Gastroesophageal sphincter (tissue), 4 donors: ENCODE measurements around the gene KL. TPM values are rescaled to one million over a fixed set of nuclear protein-coding genes. Genes with fewer than 3 reads are reported as not detected.

ENCODE experiments used
- ATAC-seq: fragments of 150-250 bp; one replicate; pipeline ENCODE4 v1.9.1; 2016; ENCODE audit warnings: mild to moderate bottlenecking, moderate library complexity
- H3K27ac ChIP-seq, 4 donors: fragments of 200-600 bp; sonication (generic) in 3 of 4; 1 replicate in 3 of 4; 2 replicates in 1 of 4; pipeline ENCODE4 v1.5.1; 2016 to 2019
- H3K27me3 ChIP-seq: fragments of 200-600 bp; sonication (generic); one replicate; pipeline ENCODE4 v1.5.1; 2019
- H3K36me3 ChIP-seq, 2 donors: fragments of 200-600 bp; sonication (generic); one replicate each; pipeline ENCODE4 v1.5.1; 2019; ENCODE audit warnings: control low read depth in 1 of 2
- H3K4me1 ChIP-seq, 3 donors: fragments of 200-600 bp; sonication (generic); 1 replicate in 2 of 3; 2 replicates in 1 of 3; pipeline ENCODE4 v1.5.1; 2016 to 2019; ENCODE audit warnings: control low read depth in 2 of 3
- H3K4me3 ChIP-seq, 2 donors: fragments of 200-600 bp; sonication (generic); one replicate each; pipeline ENCODE4 v1.5.1; 2019; ENCODE audit warnings: mild to moderate bottlenecking in 1 of 2, moderate library complexity in 1 of 2
- H3K9me3 ChIP-seq, 3 donors: fragments of 200-600 bp; sonication (generic); one replicate each; pipeline ENCODE4 v1.5.1; 2017 to 2019; ENCODE audit warnings: control low read depth in 2 of 3
- CTCF ChIP-seq, 4 experiments: fragments of 200-600 bp in 2 of 4; fragments of 450-650 bp in 2 of 4; sonication (generic) in 1 of 4; IDR thresholded peaks; one replicate each; pipeline ENCODE4 v1.5.1; 2017 to 2019; ENCODE audit warnings: antibody characterized with exemption in 4 of 4, mild to moderate bottlenecking in 2 of 4, moderate library complexity in 2 of 4
- EP300 ChIP-seq: sonication (generic); formaldehyde crosslinking; IDR thresholded peaks from one replicate; pipeline ENCODE4 v1.6.1; 2017; ENCODE audit warnings: antibody characterized with exemption, mild to moderate bottlenecking
- POLR2A ChIP-seq, 2 donors: fragments of 450-650 bp; IDR thresholded peaks; one replicate each; pipeline ENCODE4 v1.6.1; 2017; ENCODE audit warnings: antibody characterized with exemption in 2 of 2, mild to moderate bottlenecking in 2 of 2, moderate library complexity in 1 of 2
- POLR2AphosphoS5 ChIP-seq: sonication (generic); formaldehyde crosslinking; IDR thresholded peaks from one replicate; pipeline ENCODE4 v1.6.1; 2017; ENCODE audit warnings: antibody characterized with exemption
- WGBS, 2 donors: methylation state at CpG; one replicate each; pipeline ENCODE4 v1.1.5; 2018; ENCODE audit warnings: low coverage in 1 of 2; 5-methylcytosine and 5-hydroxymethylcytosine counted together
- total RNA-seq, 4 donors: library from RNA; depleted of rRNA; stranded (reverse); fragments of >200 nt; gene quantifications; one replicate each; pipeline ENCODE4 v1.1.0, GENCODE V29; 2016

The KL gene
- total RNA-seq, 4 donors from 2014 or later, result 1.7 to 6.6 (median 3.4) TPM

- TF ChIP-seq POLR2A (IDR thresholded peaks at IDR 0.05) (no peak), CTCF (IDR thresholded peaks at IDR 0.05) (no peak), EP300 (no peak), POLR2AphosphoS5 (no peak)
- WGBS, 2 donors, result 53 to 54% methylated on average over 3 of the region's 3 CpGs
- Histone ChIP-seq H3K27ac (no peak overlapping the region), H3K36me3 (no peaks in the 10 kb centered on the region), H3K4me3 (no peak overlapping the region), H3K27me3 (no peaks in the 10 kb centered on the region), H3K9me3 (peaks cover 0 to 5% (median 0%) of the 10 kb centered on the region in 3 donors), H3K4me1 (no peaks in the 10 kb centered on the region)
- ATAC-seq, result no peak
Measured at GRCh38 chr13:32983058-32983457, 33.2 kb upstream of the KL start.

GRCh38 chr13:32984857-32985626 lies 31.2 kb upstream of the KL start:
- Histone ChIP-seq H3K9me3 (peaks cover 0 to 5% (median 0%) of the 10 kb centered on the region in 3 donors), H3K4me1 (no peaks in the 10 kb centered on the region), H3K4me3 (no peak overlapping the region), H3K36me3 (no peaks in the 10 kb centered on the region), H3K27ac (no peak overlapping the region), H3K27me3 (no peaks in the 10 kb centered on the region)
- TF ChIP-seq EP300, result no peak
- no peak for TF ChIP-seq POLR2A (IDR thresholded peaks at IDR 0.05)
- TF ChIP-seq CTCF (IDR thresholded peaks at IDR 0.05), result no peak
- no peak for TF ChIP-seq POLR2AphosphoS5
- ATAC-seq, result no peak
- WGBS, 2 donors, result 59 to 73% methylated on average over 3 to 8 of the region's 10 CpGs

- TF ChIP-seq EP300, result no peak
- no peak for TF ChIP-seq POLR2AphosphoS5
- no peak for TF ChIP-seq CTCF (IDR thresholded peaks at IDR 0.05)
- TF ChIP-seq POLR2A (IDR thresholded peaks at IDR 0.05), result no peak
- Histone ChIP-seq H3K4me3 (no peak overlapping the region), H3K4me1 (no peaks in the 10 kb centered on the region), H3K9me3 (peaks cover 0 to 5% (median 0%) of the 10 kb centered on the region in 3 donors), H3K36me3 (no peaks in the 10 kb centered on the region), H3K27ac (no peak overlapping the region), H3K27me3 (no peaks in the 10 kb centered on the region)
- ATAC-seq, result no peak
- WGBS, 2 donors, result 88 to 89% methylated on average over 3 to 4 of the region's 8 CpGs
Measured at GRCh38 chr13:32986552-32986951, 29.7 kb upstream of the KL start.

- Histone ChIP-seq H3K9me3 (peaks cover 0 to 5% (median 0%) of the 10 kb centered on the region in 3 donors), H3K27ac (no peak overlapping the region), H3K4me3 (no peak overlapping the region), H3K4me1 (no peaks in the 10 kb centered on the region), H3K27me3 (no peaks in the 10 kb centered on the region), H3K36me3 (no peaks in the 10 kb centered on the region)
- no peak for TF ChIP-seq CTCF (IDR thresholded peaks at IDR 0.05)
- TF ChIP-seq EP300, result no peak
- no peak for TF ChIP-seq POLR2AphosphoS5
- TF ChIP-seq POLR2A (IDR thresholded peaks at IDR 0.05), result no peak
- no peak for ATAC-seq
- 100% methylated on average over 1 of the region's 1 CpG; no CpG with 5 or more reads in 1 of the 2 donors for WGBS, 2 donors
Measured at GRCh38 chr13:32987462-32987861, 28.8 kb upstream of the KL start.

GRCh38 chr13:32988608-32989289 lies 27.5 kb upstream of the KL start:
- Histone ChIP-seq H3K4me3 (peak overlapping the region in 1 of 2 donors; percentile 8), H3K36me3 (no peaks in the 10 kb centered on the region), H3K4me1 (no peaks in the 10 kb centered on the region), H3K27ac (no peak overlapping the region), H3K27me3 (no peaks in the 10 kb centered on the region), H3K9me3 (peaks cover 0 to 5% (median 0%) of the 10 kb centered on the region in 3 donors)
- WGBS, 2 donors, result 37 to 68% methylated on average over 8 of the region's 8 CpGs
- no peak for ATAC-seq
- TF ChIP-seq EP300, result no peak
- TF ChIP-seq POLR2AphosphoS5, result no peak
- no peak for TF ChIP-seq CTCF (IDR thresholded peaks at IDR 0.05)
- TF ChIP-seq POLR2A (IDR thresholded peaks at IDR 0.05), result no peak
